Thyroid gland (tissue), 4 donors: ENCODE measurements around the gene CHN2. TPM values are rescaled to one million over a fixed set of nuclear protein-coding genes. Genes with fewer than 3 reads are reported as not detected.

ENCODE experiments used
- DNase-seq, 2 donors: peaks; one replicate each; pipeline ENCODE4 v3.0.0-alpha.2; 2019
- H3K27ac ChIP-seq, 3 donors: fragments of 200-600 bp; sonication (generic); 1 replicate in 2 of 3; 2 replicates in 1 of 3; pipeline ENCODE4 v1.5.1; 2016 to 2019; ENCODE audit warnings: mild to moderate bottlenecking in 1 of 3, moderate library complexity in 1 of 3
- H3K27me3 ChIP-seq: fragments of 200-600 bp; sonication (generic); one replicate; pipeline ENCODE4 v1.5.1; 2019
- H3K36me3 ChIP-seq, 2 donors: fragments of 200-600 bp; sonication (generic); one replicate each; pipeline ENCODE4 v1.5.1; 2016 to 2019
- H3K4me1 ChIP-seq, 2 donors: fragments of 200-600 bp; sonication (generic); one replicate each; pipeline ENCODE4 v1.5.1; 2017 to 2019
- H3K4me3 ChIP-seq, 3 donors: fragments of 200-600 bp; sonication (generic); replicated peaks in 1 of 3; 1 replicate in 2 of 3; 2 replicates in 1 of 3; pipeline ENCODE4 v1.5.1; 2016; ENCODE audit warnings: mild to moderate bottlenecking in 1 of 3
- H3K9me3 ChIP-seq: fragments of 200-600 bp; sonication (generic); one replicate; pipeline ENCODE4 v1.5.1; 2017
- CTCF ChIP-seq, 6 experiments: fragments of 200-600 bp in 3 of 6; fragments of 450-650 bp in 3 of 6; sonication (generic) in 3 of 6; IDR thresholded peaks; one replicate each; pipeline ENCODE4 v1.5.1; 2016 to 2019; ENCODE audit warnings: antibody characterized with exemption in 6 of 6, mild to moderate bottlenecking in 2 of 6, inconsistent platforms in 1 of 6, moderate library complexity in 1 of 6
- POLR2A ChIP-seq, 2 donors: fragments of 450-650 bp; IDR thresholded peaks; one replicate each; pipeline ENCODE4 v1.6.1; 2017; ENCODE audit warnings: antibody characterized with exemption in 2 of 2, mild to moderate bottlenecking in 2 of 2, moderate library complexity in 1 of 2
- WGBS, 2 donors: methylation state at CpG; one replicate each; pipeline ENCODE4 v1.1.5; 2017; 5-methylcytosine and 5-hydroxymethylcytosine counted together
- intact Hi-C: fragments of 100-400 bp; cut with DNase I; formaldehyde crosslinking; loops from one replicate; pipeline ENCODE4 v1.15.1; 2023
- total RNA-seq, 4 donors: library from RNA; depleted of rRNA; stranded (reverse); fragments of >200 nt; gene quantifications; one replicate each; pipeline ENCODE4 v1.2.3, GENCODE V29; 2016

The CHN2 gene
- total RNA-seq, 4 donors from 2014 or later, result 11.7 to 54.3 (median 41.4) TPM

GRCh38 chr7:29349362-29349761 is 154.8 kb downstream of the CHN2 start:
- peak overlapping the region in 2 of 3 donors; percentile 71 to 80 for H3K27ac ChIP-seq
- no peaks in the 10 kb centered on the region for H3K36me3 ChIP-seq
- DNase-seq, result no peak
- no peak for TF ChIP-seq POLR2A (IDR thresholded peaks at IDR 0.05)
- TF ChIP-seq CTCF (IDR thresholded peaks at IDR 0.05), result no peak
- H3K27me3 ChIP-seq, result no peaks in the 10 kb centered on the region
- intact Hi-C loops, result no loop called here
- H3K4me1 ChIP-seq, result peaks cover 31 to 33% of the 10 kb centered on the region in 2 donors
- H3K4me3 ChIP-seq, result no peak overlapping the region
- H3K9me3 ChIP-seq, result no peaks in the 10 kb centered on the region
- 70 to 73% methylated on average over 4 of the region's 4 CpGs for WGBS, 2 donors

- TF ChIP-seq CTCF (IDR thresholded peaks at IDR 0.05) (no peak), POLR2A (IDR thresholded peaks at IDR 0.05) (peak in 1 of 2 donors; percentile 7)
Observed at GRCh38 chr7:29350351-29350750, 155.8 kb downstream of the CHN2 start.

GRCh38 chr7:29352041-29352440 is 157.5 kb downstream of the CHN2 start:
- no peaks in the 10 kb centered on the region for H3K27me3 ChIP-seq
- 65 to 66% methylated on average over 4 of the region's 4 CpGs for WGBS, 2 donors
- intact Hi-C loops, result no loop called here

More at GRCh38 chr7:29350351-29350750, 155.8 kb downstream of the CHN2 start:
- H3K27ac ChIP-seq, result peak overlapping the region; percentile 70 to 80 (median 71)
- 56 to 57% methylated on average over 3 of the region's 3 CpGs for WGBS, 2 donors
- intact Hi-C loops, result no loop called here
- no peaks in the 10 kb centered on the region for H3K36me3 ChIP-seq
- H3K27me3 ChIP-seq, result no peaks in the 10 kb centered on the region
- H3K4me1 ChIP-seq, result peaks cover 31 to 32% of the 10 kb centered on the region in 2 donors
- DNase-seq, result no peak
- no peaks in the 10 kb centered on the region for H3K9me3 ChIP-seq
- H3K4me3 ChIP-seq, result no peak overlapping the region

GRCh38 chr7:29353810-29354209 is 159.2 kb downstream of the CHN2 start:
- DNase-seq, result no peak
- Histone ChIP-seq H3K27me3 (no peaks in the 10 kb centered on the region), H3K4me3 (no peak overlapping the region), H3K9me3 (no peaks in the 10 kb centered on the region), H3K27ac (no peak overlapping the region), H3K4me1 (peaks cover 14 to 16% of the 10 kb centered on the region in 2 donors), H3K36me3 (no peaks in the 10 kb centered on the region)
- TF ChIP-seq POLR2A (IDR thresholded peaks at IDR 0.05) (no peak), CTCF (IDR thresholded peaks at IDR 0.05) (no peak)
- 84 to 85% methylated on average over 5 of the region's 5 CpGs for WGBS, 2 donors
- intact Hi-C loops, result no loop called here

More at GRCh38 chr7:29352041-29352440, 157.5 kb downstream of the CHN2 start:
- H3K27ac ChIP-seq, result no peak overlapping the region
- no peak overlapping the region for H3K4me3 ChIP-seq
- TF ChIP-seq CTCF (IDR thresholded peaks at IDR 0.05) (no peak), POLR2A (IDR thresholded peaks at IDR 0.05) (no peak)
- H3K36me3 ChIP-seq, result no peaks in the 10 kb centered on the region
- H3K4me1 ChIP-seq, result peaks cover 15 to 17% of the 10 kb centered on the region in 2 donors
- no peak for DNase-seq
- no peaks in the 10 kb centered on the region for H3K9me3 ChIP-seq

DNA sequence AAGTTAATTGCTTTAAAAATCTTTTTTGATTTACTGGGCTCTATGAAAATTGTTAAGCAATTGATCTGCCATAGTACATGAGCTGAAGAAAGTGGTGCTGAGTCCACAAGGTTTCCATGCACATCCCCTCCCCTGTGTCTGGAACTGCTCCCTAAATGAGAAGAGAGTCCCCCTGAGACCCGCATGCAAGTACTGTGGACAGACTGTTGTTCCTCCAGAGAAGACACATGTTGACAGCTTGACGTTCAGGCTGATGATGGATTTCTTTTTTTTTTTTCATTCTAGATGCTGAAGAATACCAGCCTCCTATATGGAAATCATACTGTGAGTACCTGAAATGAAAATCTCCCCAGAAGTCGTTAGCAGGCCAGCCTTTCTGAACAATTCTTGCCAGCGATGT is 159.8 kb downstream of the CHN2 start:
- DNase-seq, result no peak
- 85 to 93% methylated on average over 4 of the region's 4 CpGs for WGBS, 2 donors
- intact Hi-C loops, result no loop called here
- TF ChIP-seq POLR2A (IDR thresholded peaks at IDR 0.05) (no peak), CTCF (IDR thresholded peaks at IDR 0.05) (no peak)
- Histone ChIP-seq H3K36me3 (no peaks in the 10 kb centered on the region), H3K4me3 (no peak overlapping the region), H3K9me3 (no peaks in the 10 kb centered on the region), H3K27me3 (no peaks in the 10 kb centered on the region), H3K27ac (no peak overlapping the region), H3K4me1 (peaks cover 15 to 16% of the 10 kb centered on the region in 2 donors)
